Cardiac fibroblast (primary cell): ENCODE data around the gene RMND5A.
"Not testable (repeated sequence)": the region's sequence is repeated elsewhere in the genome, so short reads cannot be mapped to it uniquely, and the experiment has no call there.

Experiments
- DNase-seq, 2 donors: peaks; one replicate each; pipeline versions ENCODE4 v3.0.0 to v3.0.0-alpha.2; 2010; ENCODE audit warnings: low read depth in 2 of 2
- H3K4me3 ChIP-seq, 2 donors: replicated peaks in 1 of 2; 1 replicate in 1 of 2; 2 replicates in 1 of 2; pipeline ENCODE4 v1.5.1; 2011; ENCODE audit warnings: low read depth in 2 of 2, low read length in 2 of 2, mild to moderate bottlenecking in 2 of 2, moderate library complexity in 1 of 2
- CTCF ChIP-seq: IDR thresholded peaks from one replicate; pipeline ENCODE4 v1.5.1; 2011; ENCODE audit warnings: low read depth, mild to moderate bottlenecking, low read length, inconsistent platforms

The RMND5A gene

DNA sequence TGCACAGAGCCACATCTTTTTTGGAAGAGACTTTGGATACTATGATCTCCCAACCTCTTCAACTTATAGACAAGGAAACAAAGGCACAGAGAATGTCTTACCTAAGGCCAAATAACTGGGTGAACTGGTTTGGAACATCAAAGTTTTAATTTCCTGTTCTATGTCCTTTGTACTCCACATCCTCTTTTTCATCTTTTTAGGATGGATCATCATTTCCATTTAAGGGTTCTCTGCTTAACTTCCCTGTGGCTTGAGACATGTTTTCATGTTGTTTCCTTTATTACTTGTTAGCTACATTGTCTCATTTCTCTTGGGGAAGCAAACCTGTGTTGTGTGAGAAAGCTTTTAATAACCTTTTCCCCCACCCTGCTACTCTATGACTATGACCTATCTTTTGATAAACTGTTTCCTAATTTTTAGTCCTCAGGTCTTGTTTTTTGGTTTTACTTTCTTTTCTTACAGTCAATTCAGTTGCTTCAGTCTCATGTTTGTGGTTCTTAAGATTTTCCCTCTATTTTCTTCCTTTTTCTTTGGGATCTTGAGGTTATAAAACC lies 22.5 kb upstream of the RMND5A start:
- no peak for DNase-seq
- no peak overlapping the region for H3K4me3 ChIP-seq
- no peak for TF ChIP-seq CTCF

DNA sequence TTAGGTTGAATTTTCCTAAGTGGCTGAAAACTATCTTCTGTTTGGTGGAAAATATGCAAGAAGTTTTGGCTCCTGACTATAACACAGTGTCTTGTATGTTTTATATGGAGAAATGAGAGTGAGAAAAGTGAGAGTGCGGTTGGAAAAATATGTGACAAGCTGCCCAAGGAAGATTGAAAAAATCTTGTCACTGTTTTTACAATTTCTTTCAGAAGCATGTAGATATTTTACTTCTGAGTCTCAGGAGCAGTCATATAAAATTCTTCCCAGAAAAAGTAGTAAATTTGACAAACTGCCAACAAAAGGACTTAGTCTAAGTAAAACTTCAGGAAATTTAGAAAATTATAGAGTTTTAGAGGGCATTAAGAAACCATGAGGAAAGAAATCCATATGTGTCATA lies 19.4 kb upstream of the RMND5A start:
- TF ChIP-seq CTCF = no peak
- DNase-seq = peak in 1 of 2 donors; percentile 11
- H3K4me3 ChIP-seq = no peak overlapping the region

DNA sequence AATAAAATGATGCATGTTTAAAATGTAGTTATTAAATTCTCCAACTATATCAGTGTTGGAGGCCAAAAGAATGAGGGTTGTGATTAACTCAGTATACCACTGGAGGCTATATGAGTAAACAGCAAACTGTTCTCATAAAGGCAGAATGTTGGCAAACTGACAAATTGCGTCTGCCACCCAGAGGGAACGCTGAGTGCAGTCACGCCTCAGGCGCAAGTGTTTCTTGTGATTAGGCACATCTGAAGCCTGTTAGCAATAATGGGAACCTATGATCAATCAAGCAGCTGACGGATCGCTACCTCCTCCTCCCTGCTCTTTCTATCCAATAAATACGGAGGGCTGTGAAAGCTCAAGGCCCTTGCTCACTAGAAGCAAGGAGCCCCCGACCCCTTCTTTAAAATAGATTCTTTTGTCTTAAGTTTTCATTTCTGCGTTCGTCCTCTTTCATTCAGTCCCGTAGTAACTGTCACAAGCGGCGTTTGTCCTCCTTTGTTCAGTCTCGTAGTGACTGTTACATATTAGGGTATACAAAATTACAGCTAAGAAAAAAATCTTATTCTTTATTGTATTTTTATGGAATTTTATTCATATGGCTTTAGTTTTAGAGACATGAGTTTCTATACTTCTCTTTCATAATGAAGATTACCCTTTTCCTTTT lies 16.3 kb upstream of the RMND5A start:
- TF ChIP-seq CTCF = no peak
- peak; percentile 61 to 69 for DNase-seq
- no peak overlapping the region for H3K4me3 ChIP-seq

- H3K4me3 ChIP-seq = no peak overlapping the region
- DNase-seq = peak; percentile 76 to 81
- TF ChIP-seq CTCF = no peak
These were observed 15.6 kb upstream of the RMND5A start for GRCh38 chr2:86704459-86704971.

DNA sequence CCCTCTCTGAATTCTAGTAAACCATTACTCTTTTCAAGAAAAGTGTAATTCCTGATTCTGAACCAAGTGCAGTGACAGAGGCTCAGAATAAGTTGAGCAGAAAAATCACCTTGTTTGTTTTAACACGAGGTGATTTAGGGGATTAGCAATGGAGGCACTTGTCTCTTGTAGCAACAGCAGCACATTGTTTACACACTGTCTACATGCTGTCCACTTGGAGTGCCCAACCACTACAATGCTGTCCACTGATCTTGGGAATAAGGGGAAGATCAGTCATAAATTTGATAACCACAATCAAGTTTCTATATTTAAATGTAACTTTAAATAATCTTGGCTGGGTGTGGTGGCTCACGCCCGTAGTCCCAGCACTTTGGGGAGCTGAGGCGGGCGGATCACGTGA lies 13.9 kb upstream of the RMND5A start:
- no peak for TF ChIP-seq CTCF
- H3K4me3 ChIP-seq = no peak overlapping the region
- no peak for DNase-seq

GRCh38 chr2:86706935-86707334 lies 13.2 kb upstream of the RMND5A start:
- no peak overlapping the region for H3K4me3 ChIP-seq
- TF ChIP-seq CTCF = no peak
- no peak for DNase-seq

DNA sequence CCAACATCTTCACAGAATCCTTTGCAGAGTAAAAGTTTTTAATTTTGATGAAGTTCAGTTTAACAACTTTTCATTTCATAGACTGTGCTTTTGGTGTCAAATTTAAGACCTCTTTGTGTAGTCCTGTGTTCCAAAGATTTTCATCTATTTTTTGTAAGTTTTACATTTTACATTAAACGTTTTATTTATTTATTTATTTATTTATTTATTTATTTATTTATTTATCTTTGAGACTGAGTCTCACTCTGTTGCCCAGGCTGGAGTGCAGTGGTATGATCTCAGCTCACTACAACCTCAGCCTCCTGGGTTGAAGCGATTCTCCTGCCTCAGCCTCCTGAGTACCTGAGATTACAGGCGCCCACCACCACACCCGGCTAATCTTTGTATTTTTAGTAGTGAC lies 12.0 kb upstream of the RMND5A start:
- not testable (repeated sequence) for H3K4me3 ChIP-seq, DNase-seq

GRCh38 chr2:86714579-86715173 lies 5.4 kb upstream of the RMND5A start:
- not testable (repeated sequence) for DNase-seq, H3K4me3 ChIP-seq

DNA sequence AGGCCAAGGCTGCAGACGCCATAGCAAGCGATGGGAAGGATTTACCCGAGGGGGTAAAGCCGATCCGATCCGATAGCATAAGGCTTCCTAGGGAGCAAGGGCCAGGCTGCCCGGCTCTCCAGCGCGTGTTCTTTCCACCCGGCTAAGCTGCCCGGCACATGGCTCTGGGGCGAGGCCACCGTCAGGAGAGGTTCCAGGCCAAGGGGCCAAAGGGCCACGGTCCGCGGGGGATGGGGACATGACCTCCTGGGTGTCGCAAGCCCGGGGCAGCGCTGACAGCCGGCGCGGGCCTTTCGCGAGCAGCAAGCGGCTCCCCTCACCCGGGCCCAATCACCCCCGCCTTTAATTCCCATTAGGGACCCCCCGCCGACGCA lies 841 bp upstream of the RMND5A start:
- not testable (repeated sequence) for DNase-seq
- peak overlapping the region in 1 of 2 donors; percentile 39 for H3K4me3 ChIP-seq

- DNase-seq = peak; percentile 46 to 51
- peak overlapping the region; percentile 58 to 63 for H3K4me3 ChIP-seq
These were observed 639 bp downstream of the RMND5A start for GRCh38 chr2:86720540-86721320.
